Dedifferentiated amniotic fluid mesenchymal stem cell (primary cell): ENCODE measurements around the gene OLFM1.

Source experiments
- DNase-seq: peaks from one replicate; pipeline ENCODE4 v3.0.0-alpha.2; 2016; ENCODE audit errors: extremely low spot score

OLFM1 gene

DNA sequence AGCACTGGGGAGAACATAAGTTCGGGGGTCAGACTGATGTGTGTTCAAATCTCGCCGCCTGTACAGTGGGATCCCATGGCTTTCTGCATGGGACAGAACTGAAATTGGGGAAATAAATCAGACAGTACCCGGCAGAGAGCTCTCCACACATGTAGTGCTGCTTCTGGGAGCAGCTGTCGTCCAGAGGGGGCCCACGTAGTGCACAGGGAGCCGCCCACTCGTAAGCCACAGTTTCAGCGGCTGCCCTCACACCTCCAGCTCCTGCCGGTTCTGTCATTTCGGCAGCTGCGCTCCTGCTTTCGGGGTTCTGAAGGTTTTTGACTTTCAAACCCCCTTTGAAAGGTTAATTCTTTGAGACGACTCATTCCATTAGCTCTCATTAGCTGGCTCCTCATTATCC lies 83.1 kb downstream of the OLFM1 start:
- no peak for DNase-seq
